CD14-positive monocyte (primary cell): ENCODE measurements around the gene ACP7. TPM values are rescaled to one million over a fixed set of nuclear protein-coding genes. Genes with fewer than 3 reads are reported as not detected.

ENCODE experiments used
- DNase-seq, 3 donors: peaks; one replicate each; pipeline ENCODE4 v3.0.0-alpha.2; 2011 to 2022
- H2AFZ ChIP-seq: 2 replicates; pipeline ENCODE4 v1.6.0; 2012; ENCODE audit warnings: mild to moderate bottlenecking, low read depth, low read length, inconsistent platforms; ENCODE audit not compliant: insufficient read depth, poor library complexity, severe bottlenecking
- H3K27ac ChIP-seq, 2 donors: 1 replicate in 1 of 2; 2 replicates in 1 of 2; pipeline ENCODE4 v1.5.1; 2012 to 2013; ENCODE audit warnings: low read length in 2 of 2, control low read depth in 1 of 2, inconsistent platforms in 1 of 2, low read depth in 1 of 2, mild to moderate bottlenecking in 1 of 2
- H3K27me3 ChIP-seq, 2 donors: one replicate each; pipeline versions ENCODE4 v1.6.0 to v1.6.1; 2011 to 2013; ENCODE audit warnings: low read length in 2 of 2; ENCODE audit not compliant: control insufficient read depth in 2 of 2, insufficient read depth in 2 of 2
- H3K36me3 ChIP-seq, 2 donors: replicated peaks in 1 of 2; 1 replicate in 1 of 2; 2 replicates in 1 of 2; pipeline versions ENCODE4 v1.5.1 to v1.6.1; 2012 to 2013; ENCODE audit warnings: low read length in 2 of 2, control low read depth in 1 of 2, inconsistent platforms in 1 of 2, mild to moderate bottlenecking in 1 of 2; ENCODE audit not compliant: insufficient read depth in 2 of 2, control insufficient read depth in 1 of 2
- H3K4me1 ChIP-seq, 2 donors: 1 replicate in 1 of 2; 2 replicates in 1 of 2; pipeline versions ENCODE4 v1.5.1 to v1.6.1; 2012 to 2013; ENCODE audit warnings: low read length in 2 of 2, control low read depth in 1 of 2, inconsistent platforms in 1 of 2, mild to moderate bottlenecking in 1 of 2, moderate library complexity in 1 of 2; ENCODE audit not compliant: insufficient read depth in 2 of 2, control insufficient read depth in 1 of 2
- H3K4me2 ChIP-seq: replicated peaks from 2 replicates; pipeline ENCODE3; 2012; ENCODE audit warnings: low read length, moderate library complexity, mild to moderate bottlenecking; ENCODE audit not compliant: poor library complexity, severe bottlenecking; ENCODE audit errors: extremely low read depth
- H3K4me3 ChIP-seq, 3 experiments: fragments of 200-600 bp in 1 of 3; sonication (generic) in 1 of 3; replicated peaks in 1 of 3; 1 replicate in 2 of 3; 2 replicates in 1 of 3; pipeline ENCODE4 v1.5.1; 2011 to 2013; ENCODE audit warnings: low read length in 3 of 3, mild to moderate bottlenecking in 3 of 3, control low read depth in 2 of 3, low read depth in 2 of 3, inconsistent platforms in 1 of 3, moderate library complexity in 1 of 3
- H3K79me2 ChIP-seq: 2 replicates; pipeline ENCODE4 v1.6.0; 2012; ENCODE audit warnings: mild to moderate bottlenecking, control low read depth, inconsistent platforms, low read length, moderate library complexity; ENCODE audit not compliant: insufficient read depth
- H3K9ac ChIP-seq: 2 replicates; pipeline ENCODE4 v1.6.0; 2017; ENCODE audit warnings: low read length, mild to moderate bottlenecking; ENCODE audit not compliant: insufficient read depth, poor library complexity, severe bottlenecking
- H3K9me3 ChIP-seq, 2 donors: replicated peaks in 1 of 2; 1 replicate in 1 of 2; 2 replicates in 1 of 2; pipeline versions ENCODE4 v1.5.1 to v1.6.1; 2012 to 2013; ENCODE audit warnings: low read length in 2 of 2, control low read depth in 1 of 2; ENCODE audit not compliant: control insufficient read depth in 1 of 2, insufficient read depth in 1 of 2
- H4K20me1 ChIP-seq: 2 replicates; pipeline ENCODE4 v1.6.0; 2012; ENCODE audit warnings: mild to moderate bottlenecking, low read length, control low read depth, moderate library complexity; ENCODE audit not compliant: insufficient read depth
- H3K27ac Mint-ChIP-seq, 7 donors: one replicate each; pipeline ENCODE4 v1.8.0; 2020; ENCODE audit warnings: mild to moderate bottlenecking in 7 of 7, mixed read lengths in 7 of 7, moderate library complexity in 6 of 7, inconsistent platforms in 2 of 7
- H3K27me3 Mint-ChIP-seq, 3 donors: one replicate each; pipeline ENCODE4 v1.8.0; 2021 to 2022; ENCODE audit warnings: low read depth in 3 of 3, mild to moderate bottlenecking in 3 of 3, mixed read lengths in 3 of 3, moderate library complexity in 3 of 3, inconsistent platforms in 1 of 3
- H3K36me3 Mint-ChIP-seq, 2 donors: one replicate each; pipeline ENCODE4 v1.8.0; 2020; ENCODE audit warnings: mixed read lengths in 2 of 2, inconsistent platforms in 1 of 2, mild to moderate bottlenecking in 1 of 2
- H3K4me1 Mint-ChIP-seq: one replicate; pipeline ENCODE4 v1.8.0; 2020; ENCODE audit warnings: mild to moderate bottlenecking, mixed read lengths
- H3K4me3 Mint-ChIP-seq, 2 donors: one replicate each; pipeline ENCODE4 v1.8.0; 2020; ENCODE audit warnings: mild to moderate bottlenecking in 2 of 2, mixed read lengths in 2 of 2, moderate library complexity in 1 of 2
- H3K9me3 Mint-ChIP-seq, 7 donors: one replicate each; pipeline ENCODE4 v1.8.0; 2020 to 2022; ENCODE audit warnings: mixed read lengths in 7 of 7, mild to moderate bottlenecking in 6 of 7, moderate library complexity in 6 of 7, inconsistent platforms in 2 of 7
- WGBS: methylation state at CpG from one replicate; pipeline ENCODE4 v1.1.5; 2013; ENCODE audit warnings: missing lambda C conversion rate; ENCODE audit not compliant: insufficient coverage; 5-methylcytosine and 5-hydroxymethylcytosine counted together
- intact Hi-C, 2 donors: fragments of 100-400 bp; cut with micrococcal nuclease; formaldehyde crosslinking; loops; one replicate each; pipeline versions ENCODE4 v1.15.0 to v1.15.1; 2023
- polyA plus RNA-seq, 3 donors: library from polyadenylated mRNA; depleted of rRNA in 1 of 3; unstranded in 2 of 3; stranded (reverse) in 1 of 3; fragments of 300-500 nt in 2 of 3; fragments of >200 nt in 1 of 3; fragmentation: Illumina TruSeq in 2 of 3; gene quantifications; 1 replicate in 2 of 3; 2 replicates in 1 of 3; pipeline ENCODE4 v1.2.3, GENCODE V29; 2012 to 2021
- TF ChIP-seq, protein P1 (sequence below): fragments of 200-600 bp; IDR thresholded peaks from one replicate; pipeline ENCODE4 v1.8.0; 2022; ENCODE audit warnings: antibody characterized with exemption, mild to moderate bottlenecking

Gene ACP7
- polyA plus RNA-seq, 3 donors, result not detected

DNA sequence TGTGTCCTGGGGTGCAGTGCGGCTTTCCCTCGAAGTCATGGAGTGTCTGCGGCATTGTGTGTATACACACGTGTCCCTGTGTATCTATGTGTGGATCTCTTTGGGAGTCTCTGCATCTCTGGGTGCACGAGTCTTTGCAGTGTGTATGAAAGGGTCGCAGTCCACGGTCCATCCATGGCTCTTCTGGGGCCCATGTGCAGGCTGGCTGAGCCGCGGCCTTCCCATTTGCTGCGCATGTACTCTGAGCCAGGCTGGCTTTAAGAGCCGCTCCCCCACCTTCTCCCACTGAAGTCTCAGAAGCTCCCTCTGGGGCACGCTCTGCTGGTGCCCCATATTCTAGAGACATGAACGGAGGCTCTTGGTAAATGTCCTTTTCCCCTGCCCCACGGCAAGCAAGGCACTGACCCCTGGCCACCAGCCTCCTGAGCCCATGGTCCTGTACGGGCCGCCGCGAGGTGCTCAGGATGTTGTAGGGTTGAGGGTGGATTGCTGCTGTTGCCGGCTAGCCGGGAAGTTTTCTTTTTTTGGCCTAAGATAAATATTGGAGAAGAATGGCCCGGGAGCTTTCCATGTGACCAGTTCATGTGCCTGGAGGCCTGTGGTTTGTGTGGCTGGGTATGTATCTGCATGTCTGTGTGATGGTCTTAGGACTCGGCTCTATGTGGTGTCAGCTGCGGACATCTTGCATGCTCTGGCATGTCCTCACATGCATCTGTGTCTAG is 73.3 kb downstream of the ACP7 start:
- Mint-ChIP-seq H3K4me3 (no peak overlapping the region), H3K27me3 (no peaks in the 10 kb centered on the region), H3K4me1 (peaks cover 14% of the 10 kb centered on the region), H3K36me3 (peaks cover 0 to 3% of the 10 kb centered on the region in 2 donors), H3K9me3 (no peaks in the 10 kb centered on the region), H3K27ac (no peak overlapping the region)
- H2AFZ ChIP-seq, result no peak overlapping the region
- peaks cover 4% of the 10 kb centered on the region for H4K20me1 ChIP-seq
- no peaks in the 10 kb centered on the region for H3K9me3 ChIP-seq
- no peak for DNase-seq
- H3K4me2 ChIP-seq, result no peak overlapping the region
- H3K9ac ChIP-seq, result no peak overlapping the region
- H3K27ac ChIP-seq, result no peak overlapping the region
- WGBS, result 92% methylated on average over 19 of the region's 23 CpGs
- intact Hi-C loops, result no loop called here
- TF ChIP-seq, protein P1, sequence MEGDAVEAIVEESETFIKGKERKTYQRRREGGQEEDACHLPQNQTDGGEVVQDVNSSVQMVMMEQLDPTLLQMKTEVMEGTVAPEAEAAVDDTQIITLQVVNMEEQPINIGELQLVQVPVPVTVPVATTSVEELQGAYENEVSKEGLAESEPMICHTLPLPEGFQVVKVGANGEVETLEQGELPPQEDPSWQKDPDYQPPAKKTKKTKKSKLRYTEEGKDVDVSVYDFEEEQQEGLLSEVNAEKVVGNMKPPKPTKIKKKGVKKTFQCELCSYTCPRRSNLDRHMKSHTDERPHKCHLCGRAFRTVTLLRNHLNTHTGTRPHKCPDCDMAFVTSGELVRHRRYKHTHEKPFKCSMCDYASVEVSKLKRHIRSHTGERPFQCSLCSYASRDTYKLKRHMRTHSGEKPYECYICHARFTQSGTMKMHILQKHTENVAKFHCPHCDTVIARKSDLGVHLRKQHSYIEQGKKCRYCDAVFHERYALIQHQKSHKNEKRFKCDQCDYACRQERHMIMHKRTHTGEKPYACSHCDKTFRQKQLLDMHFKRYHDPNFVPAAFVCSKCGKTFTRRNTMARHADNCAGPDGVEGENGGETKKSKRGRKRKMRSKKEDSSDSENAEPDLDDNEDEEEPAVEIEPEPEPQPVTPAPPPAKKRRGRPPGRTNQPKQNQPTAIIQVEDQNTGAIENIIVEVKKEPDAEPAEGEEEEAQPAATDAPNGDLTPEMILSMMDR, result no peak
- peaks cover 12% of the 10 kb centered on the region for H3K79me2 ChIP-seq
- no peaks in the 10 kb centered on the region for H3K36me3 ChIP-seq
- H3K4me1 ChIP-seq, result peaks cover 0 to 16% of the 10 kb centered on the region in 2 donors
- no peak overlapping the region for H3K4me3 ChIP-seq
- H3K27me3 ChIP-seq, result no peaks in the 10 kb centered on the region

DNA sequence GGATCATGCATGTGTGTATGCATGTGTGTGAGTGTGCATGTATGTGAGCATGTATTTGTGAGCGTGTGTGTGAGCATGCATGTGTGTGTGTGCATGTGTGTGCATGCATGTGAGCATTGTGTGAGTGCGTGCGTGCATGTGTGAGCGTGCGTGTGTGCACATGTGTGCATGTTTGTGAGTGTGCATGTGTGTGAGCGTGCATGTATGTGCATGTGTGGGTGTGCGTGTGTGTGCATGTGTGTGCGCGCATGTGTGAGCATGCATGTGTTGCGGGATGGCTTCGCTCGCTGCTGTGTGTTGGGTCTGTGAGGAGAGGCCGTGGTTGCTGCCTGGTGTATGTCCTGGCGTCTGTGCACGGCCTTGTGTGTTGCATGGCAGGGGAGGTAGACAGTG is 73.8 kb downstream of the ACP7 start:
- Histone ChIP-seq H3K9me3 (no peaks in the 10 kb centered on the region), H3K4me2 (no peak overlapping the region), H3K4me1 (peaks cover 0 to 16% of the 10 kb centered on the region in 2 donors), H3K9ac (no peak overlapping the region), H3K4me3 (no peak overlapping the region), H4K20me1 (peaks cover 4% of the 10 kb centered on the region), H3K27ac (no peak overlapping the region), H2AFZ (no peak overlapping the region), H3K79me2 (peaks cover 12% of the 10 kb centered on the region), H3K36me3 (no peaks in the 10 kb centered on the region), H3K27me3 (no peaks in the 10 kb centered on the region)
- H3K27me3 Mint-ChIP-seq, result no peaks in the 10 kb centered on the region
- H3K4me3 Mint-ChIP-seq, result no peak overlapping the region
- H3K4me1 Mint-ChIP-seq, result peaks cover 14% of the 10 kb centered on the region
- TF ChIP-seq, protein P1, result no peak
- 99% methylated on average over 14 of the region's 15 CpGs for WGBS
- no peaks in the 10 kb centered on the region for H3K9me3 Mint-ChIP-seq
- H3K36me3 Mint-ChIP-seq, result peaks cover 0 to 3% of the 10 kb centered on the region in 2 donors
- H3K27ac Mint-ChIP-seq, result peak overlapping the region in 2 of 7 donors; percentile 43 to 82
- no peak for DNase-seq
- intact Hi-C loops, result no loop called here
